Measurements from ENCODE around the gene USP49. TPM values are rescaled to one million over a fixed set of nuclear protein-coding genes. Genes with fewer than 3 reads are reported as not detected.

USP49 gene
- total and polyA plus RNA-seq, 2 of the 13 experiments (the other 11 are each of a cell fraction or from before 2014, with no cell fraction given) = 2.9 to 4.3 TPM

- TF ChIP-seq PLRG1 (conservative IDR thresholded peaks at IDR 0.05) = no peak
- no peak for TF ChIP-seq POLR2AphosphoS2 (IDR thresholded peaks at IDR 0.05; ENCODE audit: low read depth, low read length)
- no peak for TF ChIP-seq ZNF446 (CRISPR knock-in tag; IDR thresholded peaks at IDR 0.05)
These were observed 117.5 kb downstream of the USP49 start (continued) for GRCh38 chr6:41777551-41778285.

DNA sequence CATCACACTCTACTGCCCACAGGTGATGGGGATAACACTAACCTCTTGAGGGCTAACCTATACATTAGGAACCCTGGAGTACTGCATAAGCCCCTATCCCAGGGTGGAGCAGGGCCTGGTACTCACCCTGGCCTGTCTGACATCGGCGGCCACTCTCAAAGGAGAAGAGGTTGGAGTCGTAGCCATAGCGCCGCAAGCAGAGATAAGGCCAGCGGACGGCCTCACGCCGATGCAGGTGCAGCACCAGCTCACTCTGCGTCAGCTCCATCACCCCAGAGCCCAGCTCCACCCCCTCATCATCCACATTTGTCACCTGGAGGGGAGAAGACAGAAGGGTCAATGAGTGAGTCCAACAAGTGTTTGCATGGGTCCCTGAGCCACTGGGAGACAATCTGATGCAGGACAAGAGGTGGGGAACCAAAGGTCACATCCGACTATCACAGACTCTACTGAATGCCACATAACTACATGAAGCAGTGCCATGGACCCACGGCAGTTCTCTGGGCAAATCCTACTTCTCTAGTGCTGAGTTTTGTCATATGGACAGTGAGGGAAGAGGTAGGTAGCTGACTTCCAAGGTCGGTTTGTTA lies 119.8 kb downstream of the USP49 start:
- Histone ChIP-seq H3K36me3 (replicated peaks in 1 of 2; ENCODE audit: control insufficient read depth in 1 of 2, insufficient read depth in 2 of 2, low read length in 2 of 2) (peaks cover 20 to 48% of the 10 kb centered on the region in 2 experiments), H2AFZ (ENCODE audit: low read length) (no peak overlapping the region), H3K79me2 (ENCODE audit: insufficient read depth, low read length) (peaks cover 4% of the 10 kb centered on the region), H3K27me3 (ENCODE audit: control insufficient read depth in 1 of 2, insufficient read depth in 2 of 2, low read length in 2 of 2) (no peaks in the 10 kb centered on the region), H3K4me2 (ENCODE audit: low read depth, low read length) (no peak overlapping the region), H3K9ac (ENCODE audit: insufficient read depth, low read depth, low read length) (no peak overlapping the region), H4K20me1 (ENCODE audit: insufficient read depth, low read length) (no peaks in the 10 kb centered on the region), H3K4me3 (replicated peaks in 1 of 3; ENCODE audit: insufficient read depth in 1 of 3, low read depth in 2 of 3, low read length in 3 of 3) (no peak overlapping the region), H3K27ac (ENCODE audit: extremely low read length, insufficient read depth, low read length) (no peak overlapping the region), H3K4me1 (ENCODE audit: insufficient read depth, low read length) (peaks cover 23% of the 10 kb centered on the region), H3K9me3 (ENCODE audit: low read length) (no peaks in the 10 kb centered on the region)
- POLR2A ChIA-PET = interaction anchor here (1.3 to 2.8 kb wide), 3 partner anchors 27 to 41 kb away, joined by 5 to 14 read pairs (median 6); no protein-coding TSS in a partner anchor
- WGBS (ENCODE audit: low lambda C conversion rate) = 86% methylated on average over 13 of the region's 13 CpGs
- in situ Hi-C loops (cut with HindIII; ENCODE audit: extremely low pct_ligation_motif_present, low pct_unique_long_range_greater_than_20kb) (loop anchor here (5.0 to 25.0 kb wide), 2 partner anchors 38 to 437 kb away; partner anchors contain the start of genes MRPS10 and TFEB), intact Hi-C loops (cut with micrococcal nuclease; ENCODE audit: unreplicated experiment) (loop anchor here (5.0 kb wide), 1 partner anchor 173 kb away; no protein-coding TSS in a partner anchor)
- DNase-seq (ENCODE audit: low spot score) = no peak
- no peak for ATAC-seq
- no peak for FAIRE-seq
- no TSS peak for BruUV-seq (replicated peaks)
- CTCF ChIA-PET (ENCODE audit: low intra/inter-chr PET ratio, low total read pairs) = interaction anchor here (1.2 to 4.4 kb wide), 6 partner anchors 11 to 269 kb away, joined by 4 to 61 read pairs (median 9); partner anchors contain the start of gene TFEB
- TF ChIP-seq JUN (CRISPR knock-in tag; IDR thresholded peaks at IDR 0.05) (no peak), HOXA7 (CRISPR knock-in tag; IDR thresholded peaks at IDR 0.05) (no peak), NR2C2 (CRISPR knock-in tag; IDR thresholded peaks at IDR 0.05; ENCODE audit: borderline replicate concordance) (no peak), ZNF276 (CRISPR knock-in tag; IDR thresholded peaks at IDR 0.05; ENCODE audit: low read depth) (0 out of 2 replicates have a peak, but pooled peaks have one; percentile 29), ZNF564 (CRISPR knock-in tag; IDR thresholded peaks at IDR 0.05) (no peak), POLR2A (IDR thresholded peaks at IDR 0.05; ENCODE audit: insufficient read depth in 1 of 2, low read depth in 2 of 2, low read length in 2 of 2) (no peak), ZNF558 (CRISPR knock-in tag; IDR thresholded peaks at IDR 0.05; ENCODE audit: borderline replicate concordance) (no peak), ZNF891 (CRISPR knock-in tag; IDR thresholded peaks at IDR 0.05) (0 out of 2 replicates have a peak, but pooled peaks have one; percentile 48), HMG20A (CRISPR knock-in tag; IDR thresholded peaks at IDR 0.05; ENCODE audit: borderline replicate concordance) (no peak), HMG20B (CRISPR knock-in tag; conservative IDR thresholded peaks at IDR 0.05) (no peak), ZNF234 (CRISPR knock-in tag; conservative IDR thresholded peaks at IDR 0.05) (no peak), ZSCAN21 (CRISPR knock-in tag; IDR thresholded peaks at IDR 0.05; ENCODE audit: borderline replicate concordance) (no peak), HNF1B (CRISPR knock-in tag; IDR thresholded peaks at IDR 0.05) (no peak), ZNF335 (CRISPR knock-in tag; IDR thresholded peaks at IDR 0.05) (no peak), ZNF713 (CRISPR knock-in tag; IDR thresholded peaks at IDR 0.05) (no peak), ZFP36L2 (CRISPR knock-in tag; IDR thresholded peaks at IDR 0.05) (no peak), ZNF180 (CRISPR knock-in tag; IDR thresholded peaks at IDR 0.05; ENCODE audit: borderline replicate concordance, low read depth) (no peak), MZF1 (CRISPR knock-in tag; IDR thresholded peaks at IDR 0.05; ENCODE audit: borderline replicate concordance) (no peak)
